HL-60 (cell line): ENCODE measurements around the gene P4HA1.

Experiments used
- DNase-seq, 2 experiments: peaks; one replicate each; pipeline ENCODE4 v3.0.0-alpha.2; 2010 to 2020; ENCODE audit warnings: low read depth in 1 of 2, low spot score in 1 of 2
- H3K27ac ChIP-seq: fragments of 250-450 bp; sonication (Bioruptor Pico); replicated peaks from 2 replicates; pipeline ENCODE4 v1.5.1; 2020; ENCODE audit warnings: mild to moderate bottlenecking, moderate library complexity
- H3K27me3 ChIP-seq: fragments of 250-450 bp; sonication (Bioruptor Pico); 2 replicates; pipeline ENCODE4 v1.5.1; 2021; ENCODE audit warnings: mild to moderate bottlenecking, moderate library complexity; ENCODE audit not compliant: insufficient read depth, poor library complexity, severe bottlenecking
- H3K4me3 ChIP-seq: replicated peaks from 2 replicates; pipeline ENCODE4 v1.5.1; 2011; ENCODE audit warnings: mild to moderate bottlenecking, control low read depth, low read length; ENCODE audit not compliant: insufficient read depth
- GABPA ChIP-seq: IDR thresholded peaks from 2 replicates; pipeline ENCODE4 v1.6.1; 2012; ENCODE audit warnings: low read depth
- POLR2AphosphoS5 ChIP-seq: IDR thresholded peaks from 2 replicates; pipeline ENCODE4 v1.6.1; 2012; ENCODE audit warnings: low read depth
- SPI1 ChIP-seq: IDR thresholded peaks from 2 replicates; pipeline ENCODE4 v1.6.1; 2012; ENCODE audit warnings: low read depth, mild to moderate bottlenecking, borderline replicate concordance
- TF ChIP-seq, protein P1 (sequence below): IDR thresholded peaks from 2 replicates; pipeline ENCODE4 v1.6.1; 2012; ENCODE audit warnings: low read depth; ENCODE audit not compliant: insufficient replicate concordance
- TF ChIP-seq, protein P2 (sequence below): IDR thresholded peaks from one replicate; pipeline ENCODE4 v1.5.1; 2011; ENCODE audit warnings: low read length, control low read depth, inconsistent platforms; ENCODE audit not compliant: insufficient read depth

The P4HA1 gene

DNA sequence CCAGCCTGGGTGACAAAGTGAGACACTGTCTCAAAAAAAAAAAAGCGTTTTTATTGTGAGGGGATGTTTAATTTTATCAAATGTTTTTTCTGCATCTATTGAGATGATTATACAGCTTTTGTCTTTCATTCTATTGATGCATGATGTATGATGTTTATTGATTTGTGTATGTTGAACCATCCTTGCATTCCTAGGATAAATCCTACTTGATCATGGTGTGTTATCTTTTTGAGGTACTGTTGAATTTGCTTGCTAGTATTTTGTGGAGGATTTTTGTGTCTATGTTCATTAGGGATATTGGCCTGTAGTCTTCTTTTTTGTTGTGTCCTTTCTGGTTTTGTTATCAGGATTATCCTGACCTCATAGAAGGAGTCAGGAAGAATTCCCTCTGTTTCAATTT lies 119.8 kb downstream of the P4HA1 start:
- Histone ChIP-seq H3K27me3 (no peaks in the 10 kb centered on the region), H3K27ac (no peak overlapping the region), H3K4me3 (no peak overlapping the region)
- TF ChIP-seq POLR2AphosphoS5 (no peak), GABPA (no peak), SPI1 (no peak)
- TF ChIP-seq, protein P1, sequence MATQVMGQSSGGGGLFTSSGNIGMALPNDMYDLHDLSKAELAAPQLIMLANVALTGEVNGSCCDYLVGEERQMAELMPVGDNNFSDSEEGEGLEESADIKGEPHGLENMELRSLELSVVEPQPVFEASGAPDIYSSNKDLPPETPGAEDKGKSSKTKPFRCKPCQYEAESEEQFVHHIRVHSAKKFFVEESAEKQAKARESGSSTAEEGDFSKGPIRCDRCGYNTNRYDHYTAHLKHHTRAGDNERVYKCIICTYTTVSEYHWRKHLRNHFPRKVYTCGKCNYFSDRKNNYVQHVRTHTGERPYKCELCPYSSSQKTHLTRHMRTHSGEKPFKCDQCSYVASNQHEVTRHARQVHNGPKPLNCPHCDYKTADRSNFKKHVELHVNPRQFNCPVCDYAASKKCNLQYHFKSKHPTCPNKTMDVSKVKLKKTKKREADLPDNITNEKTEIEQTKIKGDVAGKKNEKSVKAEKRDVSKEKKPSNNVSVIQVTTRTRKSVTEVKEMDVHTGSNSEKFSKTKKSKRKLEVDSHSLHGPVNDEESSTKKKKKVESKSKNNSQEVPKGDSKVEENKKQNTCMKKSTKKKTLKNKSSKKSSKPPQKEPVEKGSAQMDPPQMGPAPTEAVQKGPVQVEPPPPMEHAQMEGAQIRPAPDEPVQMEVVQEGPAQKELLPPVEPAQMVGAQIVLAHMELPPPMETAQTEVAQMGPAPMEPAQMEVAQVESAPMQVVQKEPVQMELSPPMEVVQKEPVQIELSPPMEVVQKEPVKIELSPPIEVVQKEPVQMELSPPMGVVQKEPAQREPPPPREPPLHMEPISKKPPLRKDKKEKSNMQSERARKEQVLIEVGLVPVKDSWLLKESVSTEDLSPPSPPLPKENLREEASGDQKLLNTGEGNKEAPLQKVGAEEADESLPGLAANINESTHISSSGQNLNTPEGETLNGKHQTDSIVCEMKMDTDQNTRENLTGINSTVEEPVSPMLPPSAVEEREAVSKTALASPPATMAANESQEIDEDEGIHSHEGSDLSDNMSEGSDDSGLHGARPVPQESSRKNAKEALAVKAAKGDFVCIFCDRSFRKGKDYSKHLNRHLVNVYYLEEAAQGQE, result no peak
- TF ChIP-seq, protein P2, sequence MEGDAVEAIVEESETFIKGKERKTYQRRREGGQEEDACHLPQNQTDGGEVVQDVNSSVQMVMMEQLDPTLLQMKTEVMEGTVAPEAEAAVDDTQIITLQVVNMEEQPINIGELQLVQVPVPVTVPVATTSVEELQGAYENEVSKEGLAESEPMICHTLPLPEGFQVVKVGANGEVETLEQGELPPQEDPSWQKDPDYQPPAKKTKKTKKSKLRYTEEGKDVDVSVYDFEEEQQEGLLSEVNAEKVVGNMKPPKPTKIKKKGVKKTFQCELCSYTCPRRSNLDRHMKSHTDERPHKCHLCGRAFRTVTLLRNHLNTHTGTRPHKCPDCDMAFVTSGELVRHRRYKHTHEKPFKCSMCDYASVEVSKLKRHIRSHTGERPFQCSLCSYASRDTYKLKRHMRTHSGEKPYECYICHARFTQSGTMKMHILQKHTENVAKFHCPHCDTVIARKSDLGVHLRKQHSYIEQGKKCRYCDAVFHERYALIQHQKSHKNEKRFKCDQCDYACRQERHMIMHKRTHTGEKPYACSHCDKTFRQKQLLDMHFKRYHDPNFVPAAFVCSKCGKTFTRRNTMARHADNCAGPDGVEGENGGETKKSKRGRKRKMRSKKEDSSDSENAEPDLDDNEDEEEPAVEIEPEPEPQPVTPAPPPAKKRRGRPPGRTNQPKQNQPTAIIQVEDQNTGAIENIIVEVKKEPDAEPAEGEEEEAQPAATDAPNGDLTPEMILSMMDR, result no peak
- DNase-seq, result no peak
